ENCODE data around the gene IFNA14.

DNA sequence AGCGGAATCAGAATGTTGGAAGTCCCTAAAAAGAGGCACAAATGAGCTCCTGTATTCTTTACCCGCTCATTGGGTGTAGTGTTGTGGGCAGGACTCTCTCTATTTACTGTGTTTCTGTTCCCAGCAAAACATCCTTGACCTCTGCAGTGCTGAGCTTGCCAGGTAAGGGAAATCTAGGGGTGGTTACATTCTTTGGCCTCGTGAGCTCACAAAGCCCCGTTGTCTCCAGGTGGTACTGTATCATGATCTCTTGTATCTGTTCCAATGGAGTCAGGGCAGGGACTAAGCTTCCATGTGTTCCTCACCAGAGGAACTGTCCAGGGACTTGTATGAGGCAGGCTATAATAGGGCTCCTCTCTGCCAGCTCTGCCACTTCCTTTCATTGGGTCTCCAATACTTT lies 11.8 kb upstream of the IFNA14 start:
- TF ChIP-seq EZH2 (IDR thresholded peaks at IDR 0.05; ENCODE audit: insufficient read depth, poor library complexity, severe bottlenecking) (no peak), EZH2phosphoT487 (IDR thresholded peaks at IDR 0.05; ENCODE audit: insufficient read depth, low read depth) (no peak)
